ENCODE results near the gene TRIM10. TPM values are rescaled to one million over a fixed set of nuclear protein-coding genes. Genes with fewer than 3 reads are reported as not detected.

Gene TRIM10
- total RNA-seq, 4 donors from 2014 or later: 0.08 TPM; not detected in 3

DNA sequence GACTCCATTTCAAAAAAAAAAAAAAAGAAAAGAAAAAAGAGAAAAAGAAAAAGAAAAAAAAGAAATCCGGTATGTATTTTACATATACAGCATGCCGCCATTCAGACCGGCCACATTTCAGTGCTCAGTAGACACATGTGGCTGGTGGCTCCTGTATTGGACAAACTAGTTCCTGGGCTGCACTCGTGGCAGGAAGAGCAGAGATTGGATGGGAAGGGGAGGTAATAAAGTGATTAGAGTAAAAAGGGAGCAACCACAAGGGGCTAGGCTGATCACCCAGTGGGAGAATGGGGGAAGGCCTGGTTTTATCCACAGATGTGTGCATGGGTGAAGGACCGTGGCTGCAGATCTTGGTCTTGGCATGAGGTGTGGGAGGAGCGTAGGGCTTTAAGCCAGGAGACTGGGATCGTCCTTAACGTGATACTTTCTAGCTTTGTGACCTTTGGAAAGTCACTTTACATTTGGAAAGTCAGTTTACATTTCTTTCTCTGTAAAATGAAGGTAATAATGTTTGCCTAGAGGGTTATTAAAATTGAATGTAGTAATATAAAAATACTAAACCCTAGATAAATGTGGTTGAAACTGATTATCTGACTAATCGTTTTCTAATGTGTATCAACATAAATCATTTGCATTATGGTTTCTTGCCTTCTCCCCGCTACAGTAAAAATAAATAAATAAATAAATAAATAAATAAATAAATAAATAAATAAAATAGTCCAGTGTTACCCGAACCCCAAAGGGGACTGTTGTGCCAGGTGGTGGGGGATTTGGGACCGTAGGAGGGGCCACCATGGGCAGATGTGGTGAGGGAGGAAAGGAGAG lies 1.5 kb upstream of the TRIM10 start:
- TF ChIP-seq EP300 (IDR thresholded peaks at IDR 0.05): no peak
- no peak for TF ChIP-seq POLR2A (IDR thresholded peaks at IDR 0.05)
- no peak for TF ChIP-seq POLR2AphosphoS5 (IDR thresholded peaks at IDR 0.05)
- TF ChIP-seq, protein P1, sequence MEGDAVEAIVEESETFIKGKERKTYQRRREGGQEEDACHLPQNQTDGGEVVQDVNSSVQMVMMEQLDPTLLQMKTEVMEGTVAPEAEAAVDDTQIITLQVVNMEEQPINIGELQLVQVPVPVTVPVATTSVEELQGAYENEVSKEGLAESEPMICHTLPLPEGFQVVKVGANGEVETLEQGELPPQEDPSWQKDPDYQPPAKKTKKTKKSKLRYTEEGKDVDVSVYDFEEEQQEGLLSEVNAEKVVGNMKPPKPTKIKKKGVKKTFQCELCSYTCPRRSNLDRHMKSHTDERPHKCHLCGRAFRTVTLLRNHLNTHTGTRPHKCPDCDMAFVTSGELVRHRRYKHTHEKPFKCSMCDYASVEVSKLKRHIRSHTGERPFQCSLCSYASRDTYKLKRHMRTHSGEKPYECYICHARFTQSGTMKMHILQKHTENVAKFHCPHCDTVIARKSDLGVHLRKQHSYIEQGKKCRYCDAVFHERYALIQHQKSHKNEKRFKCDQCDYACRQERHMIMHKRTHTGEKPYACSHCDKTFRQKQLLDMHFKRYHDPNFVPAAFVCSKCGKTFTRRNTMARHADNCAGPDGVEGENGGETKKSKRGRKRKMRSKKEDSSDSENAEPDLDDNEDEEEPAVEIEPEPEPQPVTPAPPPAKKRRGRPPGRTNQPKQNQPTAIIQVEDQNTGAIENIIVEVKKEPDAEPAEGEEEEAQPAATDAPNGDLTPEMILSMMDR (IDR thresholded peaks at IDR 0.05): no peak
- H3K36me3 ChIP-seq: no peaks in the 10 kb centered on the region
- WGBS, 2 donors (ENCODE audit: low coverage in 1 of 2): 70 to 83% methylated on average over 11 to 12 of the region's 12 CpGs
- peaks cover 40% of the 10 kb centered on the region for H3K27me3 ChIP-seq
- no peak overlapping the region for H3K27ac ChIP-seq
- no peaks in the 10 kb centered on the region for H3K4me1 ChIP-seq
- no peak for ATAC-seq
- H3K4me3 ChIP-seq: no peak overlapping the region
- no peaks in the 10 kb centered on the region for H3K9me3 ChIP-seq

DNA sequence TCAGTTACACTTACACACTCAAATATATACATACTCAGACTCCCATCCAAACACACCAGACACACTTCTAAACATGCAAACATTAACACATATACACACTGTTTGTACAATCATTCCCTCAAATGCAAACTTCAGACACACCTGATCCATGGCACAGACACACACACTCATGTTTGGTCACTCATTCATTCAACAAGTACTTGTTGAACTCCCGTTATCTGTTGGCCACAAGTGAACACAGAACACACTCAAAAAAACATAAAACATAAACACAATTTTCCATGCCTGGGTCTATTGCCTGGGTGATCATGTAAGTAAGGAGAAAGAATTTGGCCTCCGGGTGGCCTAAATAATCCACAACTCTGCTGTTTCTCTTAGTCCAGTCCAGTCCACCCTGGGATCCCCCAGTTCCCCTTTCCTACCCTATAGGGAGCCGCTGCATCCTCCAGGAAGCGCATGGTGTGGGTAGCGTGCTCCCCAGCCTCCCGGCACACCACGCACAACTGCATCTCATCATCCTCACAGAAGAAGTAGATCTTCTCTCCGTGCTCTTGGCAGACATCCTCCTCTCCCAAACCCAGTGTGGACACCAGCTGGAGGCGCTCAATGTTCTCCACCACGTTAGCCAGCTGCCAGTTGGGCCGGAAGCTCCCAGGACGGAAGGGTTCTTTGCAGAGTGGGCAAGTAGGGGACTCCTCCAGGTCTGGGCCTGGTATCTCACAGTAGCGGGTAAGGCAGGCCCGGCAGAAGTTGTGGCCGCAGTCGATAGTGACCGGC lies 815 bp downstream of the TRIM10 start:
- no peak for ATAC-seq
- H3K27ac ChIP-seq: no peak overlapping the region
- H3K9me3 ChIP-seq: no peaks in the 10 kb centered on the region
- no peak for TF ChIP-seq POLR2AphosphoS5 (IDR thresholded peaks at IDR 0.05)
- TF ChIP-seq POLR2A (IDR thresholded peaks at IDR 0.05): no peak
- TF ChIP-seq, protein P1 (IDR thresholded peaks at IDR 0.05): no peak
- no peak for TF ChIP-seq EP300 (IDR thresholded peaks at IDR 0.05)
- no peaks in the 10 kb centered on the region for H3K36me3 ChIP-seq
- no peaks in the 10 kb centered on the region for H3K4me1 ChIP-seq
- peaks cover 49% of the 10 kb centered on the region for H3K27me3 ChIP-seq
- 75 to 86% methylated on average over 1 to 2 of the region's 17 CpGs for WGBS, 2 donors (ENCODE audit: low coverage in 1 of 2)
- H3K4me3 ChIP-seq: no peak overlapping the region

DNA sequence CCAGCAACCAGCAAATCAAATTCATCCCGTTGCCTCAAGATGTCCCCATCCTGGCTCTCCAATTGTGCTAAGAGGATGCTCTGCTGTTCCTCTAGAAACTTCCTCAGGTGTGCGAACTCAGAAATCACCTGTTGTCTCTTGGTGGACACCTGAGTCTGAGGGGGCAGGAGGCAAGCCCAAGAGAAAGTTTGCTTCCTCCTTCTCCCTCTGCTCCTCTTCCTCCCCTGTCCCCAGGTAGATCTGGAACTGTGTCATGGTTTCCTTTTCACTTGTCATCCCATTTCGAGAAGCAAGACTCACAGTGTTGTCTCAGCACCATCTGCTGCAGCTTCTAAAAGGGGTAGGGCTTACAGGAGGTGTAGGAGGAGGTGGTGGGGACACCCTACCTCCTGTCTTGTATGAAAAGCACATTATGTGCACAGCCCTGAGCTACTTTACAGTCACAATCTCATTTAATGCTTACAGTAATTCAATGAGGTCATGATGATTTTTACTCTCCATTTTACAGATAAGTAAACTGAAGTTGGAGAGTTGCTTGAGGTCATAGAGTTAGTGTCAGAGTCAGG lies 2.5 kb downstream of the TRIM10 start:
- TF ChIP-seq, protein P1 (IDR thresholded peaks at IDR 0.05): no peak
- TF ChIP-seq POLR2AphosphoS5 (IDR thresholded peaks at IDR 0.05): no peak
- no peak for TF ChIP-seq POLR2A (IDR thresholded peaks at IDR 0.05)
- no peak for TF ChIP-seq EP300 (IDR thresholded peaks at IDR 0.05)
- Histone ChIP-seq H3K9me3 (no peaks in the 10 kb centered on the region), H3K27me3 (peaks cover 51% of the 10 kb centered on the region), H3K4me3 (no peak overlapping the region), H3K36me3 (no peaks in the 10 kb centered on the region), H3K4me1 (peaks cover 0 to 5% (median 0%) of the 10 kb centered on the region in 3 donors), H3K27ac (no peak overlapping the region)
- no peak for ATAC-seq
- 33 to 70% methylated on average over 1 to 2 of the region's 3 CpGs for WGBS, 2 donors (ENCODE audit: low coverage in 1 of 2)

DNA sequence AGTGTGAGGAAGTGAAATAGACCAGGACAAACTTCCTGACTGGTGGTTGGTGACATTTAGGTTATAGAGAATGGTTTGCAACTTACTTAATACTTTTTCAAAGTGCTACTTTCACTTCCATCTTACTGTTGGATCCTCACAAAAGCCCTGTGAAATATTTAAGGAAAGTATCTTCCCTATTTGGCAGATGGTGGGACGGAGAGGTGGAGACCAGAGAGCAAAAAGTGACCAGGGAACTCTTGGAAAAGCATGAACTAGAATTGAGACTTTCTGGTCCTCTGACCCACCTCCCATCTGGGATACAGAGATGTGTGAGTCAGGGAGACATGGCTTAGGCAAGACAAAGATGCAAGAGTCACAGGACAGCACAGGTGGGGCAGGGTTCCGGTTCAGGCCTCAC lies 3.0 kb downstream of the TRIM10 start:
- H3K27ac ChIP-seq: no peak overlapping the region
- no peaks in the 10 kb centered on the region for H3K9me3 ChIP-seq
- WGBS, 2 donors (ENCODE audit: low coverage in 1 of 2): 67 to 84% methylated on average over 2 of the region's 2 CpGs
- no peak overlapping the region for H3K4me3 ChIP-seq
- H3K27me3 ChIP-seq: peaks cover 51% of the 10 kb centered on the region
- H3K4me1 ChIP-seq: peaks cover 0 to 5% (median 0%) of the 10 kb centered on the region in 3 donors
- H3K36me3 ChIP-seq: no peaks in the 10 kb centered on the region
- no peak for ATAC-seq
- no peak for TF ChIP-seq POLR2A (IDR thresholded peaks at IDR 0.05)
- TF ChIP-seq, protein P1 (IDR thresholded peaks at IDR 0.05): no peak
- no peak for TF ChIP-seq POLR2AphosphoS5 (IDR thresholded peaks at IDR 0.05)
- no peak for TF ChIP-seq EP300 (IDR thresholded peaks at IDR 0.05)

Measured in gastroesophageal sphincter (tissue), 4 donors.